ENCODE measurements around the gene SLC23A2.
A peak's percentile ranks its signal among the peaks of the same experiment; 100 is the strongest.

Gene SLC23A2

GRCh38 chr20:4962241-4962855, 39.0 kb downstream of the SLC23A2 start:
- DNase-seq, result no peak

GRCh38 chr20:4961746-4962145, 39.6 kb downstream of the SLC23A2 start:
- DNase-seq, result peak; percentile 61 to 71

GRCh38 chr20:4959592-4959991, 41.7 kb downstream of the SLC23A2 start:
- DNase-seq, result no peak

GRCh38 chr20:4957939-4958362, 43.4 kb downstream of the SLC23A2 start:
- DNase-seq, result no peak

GRCh38 chr20:4957187-4957586, 44.1 kb downstream of the SLC23A2 start:
- no peak for DNase-seq

- peak; percentile 75 to 77 for DNase-seq
Measured at GRCh38 chr20:4956200-4956810, 45.0 kb downstream of the SLC23A2 start.

- DNase-seq, result no peak
Measured at GRCh38 chr20:4953881-4954280, 47.4 kb downstream of the SLC23A2 start.

GRCh38 chr20:4952229-4952628, 49.1 kb downstream of the SLC23A2 start:
- no peak for DNase-seq

GRCh38 chr20:4951299-4951698, 50.0 kb downstream of the SLC23A2 start:
- DNase-seq, result no peak

GRCh38 chr20:4950841-4951240, 50.5 kb downstream of the SLC23A2 start:
- no peak for DNase-seq

GRCh38 chr20:4950437-4950836, 50.9 kb downstream of the SLC23A2 start:
- no peak for DNase-seq

- DNase-seq, result no peak
Measured at GRCh38 chr20:4949833-4950178, 51.5 kb downstream of the SLC23A2 start.

GRCh38 chr20:4947817-4948559, 53.3 kb downstream of the SLC23A2 start:
- no peak for DNase-seq

GRCh38 chr20:4946986-4947385, 54.3 kb downstream of the SLC23A2 start:
- no peak for DNase-seq

GRCh38 chr20:4946585-4946984, 54.7 kb downstream of the SLC23A2 start:
- DNase-seq, result no peak

GRCh38 chr20:4944518-4945313, 56.6 kb downstream of the SLC23A2 start:
- no peak for DNase-seq

- DNase-seq, result no peak
Measured at GRCh38 chr20:4942331-4942730, 59.0 kb downstream of the SLC23A2 start.

GRCh38 chr20:4937407-4938319, 63.6 kb downstream of the SLC23A2 start:
- DNase-seq, result no peak

- DNase-seq, result no peak
Measured at GRCh38 chr20:4936851-4937406, 64.4 kb downstream of the SLC23A2 start.

GRCh38 chr20:4936392-4936850, 64.9 kb downstream of the SLC23A2 start:
- no peak for DNase-seq

- DNase-seq, result no peak
Measured at GRCh38 chr20:4932061-4932460, 69.2 kb downstream of the SLC23A2 start.
